Limb (tissue), 2 donors: ENCODE measurements around the gene SYNCRIP.
"Not testable (repeated sequence)": the region's sequence is repeated elsewhere in the genome, so short reads cannot be mapped to it uniquely, and the experiment has no call there.

Source experiments
- DNase-seq, 2 donors: peaks; one replicate each; pipeline ENCODE4 v3.0.0-alpha.2; 2016; ENCODE audit errors: extremely low spot score in 2 of 2

The SYNCRIP gene

DNA sequence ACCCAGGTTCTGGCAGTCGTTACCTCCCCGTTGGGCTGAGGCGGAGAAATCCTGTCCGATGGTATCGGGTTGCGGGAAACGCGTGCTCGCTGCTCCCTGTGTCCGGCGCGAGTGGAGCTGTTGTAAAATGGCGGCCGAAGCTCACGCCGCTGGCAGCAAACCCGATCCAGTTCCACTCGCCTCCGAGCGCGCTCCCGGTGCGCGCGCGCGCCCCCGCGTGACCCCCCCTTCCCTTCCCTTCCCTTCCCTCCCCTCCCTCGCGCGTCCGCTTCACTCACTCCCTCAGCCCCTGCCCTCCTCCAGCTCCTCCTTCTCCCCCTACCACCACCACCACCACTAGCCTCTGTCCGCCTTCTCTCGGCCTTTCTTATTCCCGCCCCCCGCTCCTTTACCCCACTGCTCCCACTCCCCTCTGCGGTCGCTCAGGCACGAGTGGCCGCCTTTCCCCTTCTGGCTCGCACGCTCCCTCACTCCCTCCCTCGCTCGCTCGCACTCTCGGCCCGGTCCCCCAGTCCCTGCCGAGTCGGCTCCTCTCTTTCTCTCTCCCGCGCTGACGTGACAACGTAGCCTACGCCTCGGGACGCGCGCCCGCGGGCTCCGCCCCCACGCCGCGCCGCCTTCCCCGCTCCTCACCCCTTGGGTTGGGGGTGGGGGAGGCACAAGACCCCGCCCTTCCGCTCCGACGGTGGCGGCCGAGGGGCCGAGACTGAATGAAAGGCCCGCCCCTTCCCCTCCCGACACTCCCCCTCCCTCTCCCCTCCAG, at the start of gene SYNCRIP:
SYNCRIP (minus strand) TSS at position 113 of the 763 bp plus-strand sequence. CDS start 1,447 bp downstream, outside the sequence.
- DNase-seq: peak; percentile 98 to 99

DNA sequence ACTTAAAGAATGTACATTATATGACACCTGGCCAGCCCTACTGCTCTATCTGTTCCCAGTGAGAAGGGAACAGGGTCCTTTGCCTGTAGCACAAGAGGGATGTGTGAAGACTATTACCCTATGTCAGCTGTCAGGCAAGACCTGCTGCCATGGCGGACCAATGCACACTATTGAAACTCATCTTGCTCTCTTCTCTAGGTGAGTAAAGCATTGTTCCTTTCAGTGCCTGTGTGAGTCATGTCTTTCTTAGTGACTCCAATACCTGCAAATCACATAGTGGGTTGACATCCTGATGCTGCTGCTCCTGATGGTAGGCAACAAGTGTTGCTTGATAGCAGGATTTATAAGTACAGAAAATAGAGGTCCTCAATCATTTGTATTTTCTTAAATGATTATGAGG, 48.8 kb upstream of the SYNCRIP start:
- DNase-seq: no peak

DNA sequence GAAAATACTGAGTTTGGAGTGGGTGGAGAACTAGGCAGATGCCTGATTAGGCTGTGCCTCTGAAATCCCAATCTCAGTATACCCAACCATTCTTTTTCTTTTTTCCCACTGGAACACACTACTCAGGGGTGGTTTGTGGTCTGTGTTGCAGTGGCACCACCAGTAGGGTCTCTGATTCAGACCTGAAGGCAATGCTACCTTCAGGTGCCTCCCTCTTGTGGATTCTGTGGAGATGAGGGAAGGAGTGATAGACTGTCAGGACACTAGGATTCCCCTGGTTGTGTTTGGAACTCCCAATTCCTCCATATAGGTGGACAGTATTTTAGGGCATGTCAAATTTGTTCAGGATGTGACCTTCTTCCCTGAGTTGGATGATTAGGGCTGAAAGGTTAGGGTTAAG, 47.4 kb upstream of the SYNCRIP start:
- no peak for DNase-seq

DNA sequence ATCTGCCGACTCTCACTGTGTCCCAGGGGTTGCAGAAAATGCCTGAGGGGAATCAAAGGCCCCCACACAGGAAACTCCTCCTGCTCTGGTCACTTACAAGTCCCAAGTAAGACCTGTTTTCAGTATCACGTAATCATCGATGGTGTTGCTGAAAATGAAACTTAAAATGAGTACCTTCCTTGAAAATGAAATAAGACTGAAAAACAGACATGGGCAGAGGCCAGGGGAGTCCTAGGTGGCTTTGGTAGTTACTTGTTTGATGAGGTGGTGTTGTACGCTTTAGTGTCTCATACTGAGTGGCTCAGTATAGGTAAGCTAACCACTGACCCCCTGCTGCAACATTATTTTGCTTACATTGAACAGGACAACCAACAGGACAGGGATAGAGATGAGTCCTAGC, 43.0 kb upstream of the SYNCRIP start:
- DNase-seq: no peak

DNA sequence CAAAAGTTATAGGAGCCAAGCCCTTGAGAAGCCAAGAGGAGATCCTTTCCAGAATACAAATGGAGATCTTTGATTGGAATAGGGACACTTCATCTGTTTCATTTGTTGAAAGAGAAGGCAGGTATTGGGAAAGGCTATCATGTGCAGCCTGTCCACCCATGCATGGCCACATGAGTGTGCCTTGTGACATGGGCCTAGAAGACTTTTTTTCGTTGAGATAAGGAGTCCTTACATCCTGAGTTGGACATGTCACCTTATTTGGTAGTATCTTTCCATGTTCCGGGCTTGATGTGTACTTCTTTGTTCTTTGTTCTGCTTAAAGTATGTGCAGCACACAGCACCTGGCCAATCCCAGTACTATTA, 42.1 kb upstream of the SYNCRIP start:
- DNase-seq: no peak

DNA sequence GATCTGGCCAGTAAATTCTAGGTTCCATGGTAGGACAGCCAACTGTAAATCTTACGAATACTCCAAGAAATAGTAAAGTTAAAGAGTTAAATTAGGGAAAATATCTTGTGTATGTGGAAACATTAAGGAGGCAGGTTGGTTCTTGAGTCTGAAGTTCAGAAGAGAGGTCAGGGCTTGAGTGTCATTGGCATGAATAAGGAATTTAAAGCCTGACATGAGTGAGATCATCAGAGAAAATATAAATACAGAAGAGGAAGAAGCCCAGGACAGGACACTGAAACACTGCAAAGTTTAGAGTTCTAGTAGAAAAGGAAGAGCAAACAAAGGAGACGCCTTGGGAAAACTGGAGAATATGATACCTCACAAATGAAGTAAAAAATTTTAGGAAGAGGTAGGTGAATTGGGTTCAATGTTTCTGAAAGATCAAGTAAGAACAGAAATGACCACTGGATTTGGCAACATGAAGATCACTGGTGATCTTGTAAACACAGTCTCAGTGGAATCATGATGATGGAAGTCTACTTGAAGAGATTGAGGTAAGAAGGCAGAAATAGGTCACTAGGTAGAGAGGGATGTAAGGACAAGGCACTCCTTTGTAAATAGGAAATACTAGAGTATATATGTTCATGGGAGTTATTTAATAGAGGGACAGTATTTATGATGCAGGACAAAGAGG, 41.6 kb upstream of the SYNCRIP start:
- no peak for DNase-seq

DNA sequence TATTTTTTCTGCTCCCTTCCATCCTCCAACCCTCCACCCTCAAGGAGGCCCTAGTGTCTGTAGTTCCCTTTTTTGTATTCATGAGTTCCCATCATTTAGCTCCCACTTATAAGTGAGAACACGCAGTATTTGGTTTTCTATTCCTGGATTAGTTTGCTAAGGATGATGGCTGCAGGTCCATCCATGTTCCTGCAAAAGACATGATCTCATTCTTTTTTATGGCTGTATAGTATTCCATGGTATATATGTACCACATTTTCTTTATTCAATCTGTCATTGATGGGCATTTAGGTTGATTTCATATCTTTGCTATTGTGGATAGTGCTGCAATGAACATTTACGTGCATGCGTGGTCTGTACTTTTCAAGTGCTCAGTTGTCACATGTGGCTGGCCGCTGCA, 39.2 kb upstream of the SYNCRIP start:
- DNase-seq: not testable (repeated sequence)

DNA sequence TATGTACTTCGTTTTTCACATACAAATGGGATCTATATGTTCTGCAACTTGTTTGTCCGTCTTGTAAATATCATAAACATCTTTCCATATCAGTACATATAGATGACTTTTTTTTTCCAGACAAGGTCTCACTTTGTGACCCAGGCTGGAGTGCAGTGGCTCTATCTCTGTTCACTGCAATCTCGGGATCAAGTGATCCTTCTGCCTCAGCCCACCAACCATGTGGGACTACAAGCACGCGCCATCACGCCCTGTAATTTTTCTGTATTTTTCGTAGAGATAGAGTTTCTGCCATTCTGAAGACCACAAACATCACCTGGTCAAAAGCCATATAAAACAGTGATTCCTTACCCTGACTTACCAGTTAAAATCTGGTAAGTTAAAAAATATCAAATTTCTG, 37.7 kb upstream of the SYNCRIP start:
- no peak for DNase-seq

DNA sequence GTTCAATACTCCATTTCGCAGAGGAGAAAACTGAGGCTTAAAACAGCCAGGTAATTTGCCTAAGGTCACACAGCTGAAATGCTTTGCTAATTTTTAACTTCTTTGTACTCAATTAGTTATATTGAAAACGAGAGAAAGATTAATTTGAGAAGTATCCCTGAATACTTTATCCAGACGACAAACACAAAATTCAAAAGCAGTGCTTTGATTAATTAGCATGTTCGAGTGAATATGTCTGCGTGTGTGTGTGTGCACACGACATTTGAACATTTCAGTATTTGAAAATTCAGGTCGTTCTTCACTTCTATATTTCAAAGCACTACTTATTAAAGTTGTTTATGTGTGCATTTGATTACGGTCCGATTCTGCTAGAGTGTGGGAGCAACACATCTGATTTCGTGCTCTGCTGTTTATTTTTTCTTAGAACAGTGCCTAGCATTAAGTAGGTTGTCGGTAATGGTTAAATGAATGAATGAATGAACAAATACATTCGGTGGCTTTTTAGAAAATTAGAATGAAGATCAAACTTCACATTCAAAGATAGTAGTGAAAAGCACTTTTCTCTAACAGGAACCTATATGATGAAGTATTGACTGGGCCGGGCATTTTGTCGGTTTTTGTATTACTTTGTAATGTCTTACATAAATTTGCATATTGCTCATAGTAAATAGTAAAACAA, 36.9 kb upstream of the SYNCRIP start:
- DNase-seq: no peak

DNA sequence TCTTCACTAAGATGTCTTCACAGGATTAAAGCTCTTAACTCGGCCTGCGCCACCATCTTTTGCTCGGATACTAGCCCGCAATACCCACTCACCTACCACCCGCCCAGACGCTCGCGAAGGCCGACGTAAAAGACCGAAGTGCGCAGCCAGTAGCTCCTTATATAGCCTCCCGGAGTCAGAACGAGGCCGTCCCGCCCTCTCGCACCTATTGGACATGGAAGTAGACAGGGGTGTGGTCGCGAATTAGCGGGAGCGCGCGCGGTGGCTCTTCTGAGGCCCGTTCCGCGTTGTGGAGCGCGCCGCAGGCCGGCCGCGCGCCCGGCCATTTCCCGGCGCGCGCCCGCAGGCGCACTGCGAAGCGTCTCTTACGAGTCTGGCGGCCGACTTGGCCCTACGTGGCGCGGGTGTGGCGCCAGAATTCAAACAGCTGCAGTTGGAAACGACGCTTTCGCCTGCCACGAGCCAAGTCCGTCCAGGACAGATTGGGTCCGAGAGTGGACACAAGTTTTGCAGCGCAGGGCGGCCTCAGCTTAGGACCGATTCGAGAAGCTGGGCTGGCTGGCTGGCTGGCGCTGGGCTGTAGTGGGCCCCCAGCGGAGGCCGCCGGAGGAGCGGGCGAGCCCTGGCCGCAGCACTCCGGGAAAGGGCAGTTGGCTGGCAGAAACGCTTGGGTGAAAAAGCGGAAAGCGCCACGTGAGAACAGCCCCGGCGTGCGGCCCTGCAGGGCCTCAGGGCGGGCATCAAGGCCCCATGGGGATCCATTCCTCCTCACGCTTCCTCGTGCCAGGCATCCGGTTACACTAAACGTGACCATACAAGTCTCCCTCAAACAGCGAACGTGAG, 36.1 kb upstream of the SYNCRIP start:
- DNase-seq: peak; percentile 99

DNA sequence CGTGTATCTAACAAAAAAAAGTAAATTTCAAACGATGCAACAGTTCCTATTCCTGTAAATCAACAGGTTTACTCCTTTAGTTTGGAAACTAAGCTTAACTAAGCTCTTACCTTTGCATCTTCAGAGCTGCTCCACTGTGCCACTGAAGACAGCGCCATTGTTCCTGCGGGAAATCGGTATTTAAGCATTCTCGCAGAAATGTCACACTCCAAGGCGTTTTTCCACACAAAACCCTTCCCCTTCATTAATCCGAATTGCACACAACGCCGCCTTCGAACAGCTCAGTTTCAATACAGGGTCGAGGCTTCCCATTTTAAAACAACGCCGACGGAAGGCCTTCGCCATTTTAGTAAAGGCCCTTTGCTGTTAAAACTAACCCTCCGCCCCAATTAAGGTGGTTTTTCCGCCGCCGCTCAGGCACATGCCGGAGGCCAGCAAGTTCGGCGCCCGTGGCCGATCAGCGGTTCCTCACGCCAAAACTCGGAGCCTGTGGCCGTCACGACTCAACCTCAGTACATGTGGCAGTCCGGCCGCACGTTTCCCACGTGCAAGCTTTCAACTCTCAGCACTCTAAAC, 35.4 kb upstream of the SYNCRIP start:
- no peak for DNase-seq

DNA sequence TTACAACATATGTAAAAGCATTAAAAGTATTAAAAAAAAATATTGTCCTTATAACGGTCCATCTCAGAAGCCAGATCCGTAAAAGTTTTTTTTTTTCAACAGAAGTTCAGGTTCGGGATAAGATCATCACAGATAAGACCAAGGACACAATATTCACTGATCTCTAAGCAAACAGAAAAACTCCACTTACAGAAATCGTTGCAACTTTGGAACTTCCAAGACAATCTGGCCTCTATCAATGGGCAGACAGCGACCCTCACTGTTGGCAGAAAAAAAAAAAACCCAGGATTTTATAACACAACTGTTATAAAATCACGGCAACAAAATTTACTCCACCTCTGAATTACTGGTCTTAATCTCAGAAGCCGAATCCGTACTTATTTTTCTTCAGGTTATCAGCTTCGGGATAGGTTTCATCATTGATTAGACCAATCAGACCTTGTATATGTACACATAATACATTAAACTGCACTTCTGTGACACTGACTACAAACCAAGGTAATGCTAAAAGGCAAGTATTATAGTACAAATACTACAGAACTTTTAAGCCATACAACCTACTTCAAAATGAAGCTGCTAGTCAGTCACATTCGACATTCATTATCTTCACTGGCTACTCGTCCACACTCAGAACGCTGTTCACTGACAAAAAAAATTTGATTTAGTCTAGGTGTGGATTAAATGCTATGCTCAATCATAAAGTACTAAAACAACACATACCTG, 34.7 kb upstream of the SYNCRIP start:
- no peak for DNase-seq

DNA sequence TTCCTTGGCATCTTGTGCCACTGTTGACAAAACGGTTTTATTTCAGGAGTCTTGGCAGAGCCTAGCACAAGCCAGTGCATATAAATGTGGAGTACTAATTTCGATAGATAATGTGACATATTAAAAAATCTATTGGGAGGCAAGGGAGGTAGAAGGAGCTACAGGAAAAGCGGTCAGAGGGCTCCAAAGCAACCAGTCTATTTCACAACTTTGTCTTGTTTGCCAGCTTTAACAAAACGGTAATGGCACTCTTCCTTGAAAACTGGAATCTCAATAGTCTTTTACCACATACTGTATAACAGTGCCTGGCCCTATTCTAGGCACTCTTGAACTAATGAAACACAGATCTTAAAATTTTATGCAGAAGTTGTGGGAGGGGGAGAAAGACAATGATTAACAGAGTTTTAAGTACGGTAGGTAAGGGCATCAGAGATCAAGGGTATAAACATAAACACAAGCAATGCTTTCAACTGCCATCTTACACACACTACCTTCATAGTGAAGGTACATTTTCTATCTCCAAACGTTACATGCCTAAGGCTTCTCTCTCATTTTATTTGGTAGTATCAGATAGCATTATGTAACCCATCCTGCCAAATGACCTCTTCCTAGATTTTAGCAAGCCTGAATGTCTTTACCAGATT, 33.5 kb upstream of the SYNCRIP start:
- DNase-seq: no peak

DNA sequence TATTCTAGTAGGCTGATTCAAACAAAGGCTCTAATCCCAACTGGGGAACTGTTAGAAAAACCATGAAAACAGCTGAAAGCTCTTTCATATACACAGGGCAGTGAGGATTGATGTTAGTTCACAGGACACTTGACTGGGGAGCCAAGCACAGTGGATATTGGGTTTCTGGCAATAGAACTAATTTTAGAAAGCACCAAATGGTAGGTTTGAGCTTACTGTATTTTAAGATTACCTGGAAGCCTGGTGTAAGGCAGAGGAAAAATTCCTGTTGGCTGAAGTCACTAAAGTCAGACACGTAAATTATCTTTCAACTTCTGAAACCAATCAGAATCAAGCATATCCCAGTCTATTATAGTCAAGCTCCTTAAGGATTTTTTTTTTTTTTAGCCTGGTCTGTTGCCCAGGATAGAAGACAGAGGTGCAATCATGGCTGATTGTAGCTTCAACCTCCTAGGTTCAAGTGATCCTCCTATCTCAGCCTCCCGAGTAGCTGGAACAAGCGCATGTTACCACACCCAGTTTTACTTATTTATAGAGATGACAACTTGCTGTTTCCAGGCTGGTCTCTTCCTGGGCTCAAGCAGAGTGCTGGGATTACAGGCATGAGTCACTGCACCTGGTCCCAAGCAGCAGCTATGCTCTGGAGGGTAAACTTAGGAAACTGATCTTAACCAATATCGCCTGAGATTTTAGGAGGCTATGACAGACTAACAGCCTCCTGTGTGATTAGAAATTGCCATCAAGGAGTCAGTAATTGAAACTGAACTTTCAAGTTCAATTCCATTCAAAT, 32.5 kb upstream of the SYNCRIP start:
- DNase-seq: no peak

DNA sequence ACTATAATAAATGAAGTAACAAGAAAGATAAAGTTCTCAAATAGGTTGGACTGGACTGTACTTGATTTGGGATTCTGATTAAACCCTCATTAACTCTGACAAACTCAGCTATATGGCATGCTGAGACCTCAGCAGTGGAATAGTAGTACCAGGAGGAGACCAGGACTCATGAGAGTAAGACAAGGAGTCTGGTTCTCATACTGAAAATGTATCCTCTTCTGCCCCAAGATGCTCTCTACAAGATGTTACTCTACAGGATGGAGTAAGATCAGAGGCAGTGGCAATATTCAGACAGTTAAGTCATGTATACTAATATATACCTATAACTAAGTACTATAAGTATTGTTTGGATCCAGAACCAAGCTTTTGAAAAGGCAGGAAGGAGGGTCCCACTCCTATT, 31.9 kb upstream of the SYNCRIP start:
- no peak for DNase-seq

DNA sequence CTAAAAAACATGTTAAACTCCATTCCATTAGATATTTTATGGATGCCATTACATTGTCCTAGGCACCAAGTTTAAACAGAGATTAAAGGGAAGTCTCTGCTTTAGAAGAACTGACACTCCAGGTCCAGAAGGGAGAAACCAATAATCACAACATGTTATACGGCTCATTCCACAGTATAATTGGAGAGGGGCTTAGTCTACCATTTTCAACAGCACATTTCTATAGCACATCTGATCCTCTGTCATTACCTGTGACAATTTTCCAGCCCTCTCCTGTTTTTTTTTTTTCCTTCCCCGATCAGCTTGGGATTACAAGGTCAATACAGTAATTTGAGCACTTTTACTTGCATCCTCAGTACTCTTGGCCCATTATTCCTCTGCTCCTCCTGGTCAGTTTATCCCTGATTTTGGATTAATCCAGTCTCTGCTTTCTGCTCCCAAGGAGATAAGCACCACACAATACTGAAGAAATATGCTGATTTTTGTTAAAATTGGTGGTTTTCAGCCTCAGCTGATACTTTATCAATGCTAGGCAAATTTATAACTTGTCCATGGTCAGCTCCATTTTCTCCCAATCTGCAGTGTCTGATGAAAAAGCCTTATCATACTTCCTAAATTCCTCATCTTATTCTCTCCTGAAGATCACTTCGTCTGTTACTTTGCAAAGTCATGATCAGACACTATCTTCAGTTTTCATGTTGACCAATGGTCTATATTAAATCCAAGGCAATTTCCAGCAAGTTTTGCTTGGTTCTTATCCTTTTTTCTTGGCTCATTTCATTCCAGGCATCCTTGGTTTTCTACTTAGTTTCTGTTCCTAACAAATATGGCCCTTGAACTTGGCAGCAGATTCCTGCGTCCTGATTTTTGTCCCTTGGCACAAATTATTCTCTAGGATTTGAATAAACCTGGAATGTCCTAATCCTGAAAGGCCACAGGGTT, 30.8 kb upstream of the SYNCRIP start:
- DNase-seq: no peak

DNA sequence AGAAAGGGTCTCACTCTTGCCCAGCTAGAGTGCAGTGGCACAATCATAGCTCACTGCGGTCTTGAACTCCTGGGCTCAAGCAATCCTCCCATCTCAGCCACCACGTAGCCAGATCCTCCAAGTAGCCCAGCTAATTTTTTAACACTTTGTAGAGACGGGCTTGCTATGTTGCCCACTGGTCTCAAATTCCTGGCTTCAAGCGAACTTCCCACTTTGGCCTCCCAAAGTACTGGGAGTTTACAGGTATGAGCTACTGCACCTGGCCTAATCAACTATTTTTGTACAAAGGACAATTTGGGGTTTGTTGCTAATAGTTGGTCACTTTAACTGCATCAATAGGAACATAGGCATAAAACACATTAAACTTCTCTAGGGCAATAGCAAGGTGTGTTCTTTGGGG, 29.9 kb upstream of the SYNCRIP start:
- no peak for DNase-seq

DNA sequence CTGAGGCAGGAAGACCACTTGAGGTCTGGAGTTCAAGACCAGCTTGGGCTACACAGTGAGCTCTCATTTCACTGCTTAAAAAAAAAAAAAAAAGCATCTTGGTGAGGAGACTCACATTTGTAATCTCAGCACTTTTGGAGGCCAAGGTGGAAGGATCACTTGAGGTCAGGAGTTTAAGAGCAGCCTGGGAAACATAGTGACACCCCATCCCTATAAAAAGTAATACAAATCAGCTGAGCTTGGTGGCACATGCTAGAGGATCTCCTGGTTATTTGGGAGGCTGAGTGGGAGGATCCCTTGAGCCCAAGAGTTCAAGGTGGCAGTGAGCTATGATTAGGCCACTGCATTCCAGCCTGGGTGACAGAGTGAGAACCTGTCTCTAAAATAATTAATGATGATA, 29.4 kb upstream of the SYNCRIP start:
- DNase-seq: no peak
